NCI-H146 treated with DMSO at 0.1 percent for 48 hours (cell line): ENCODE results near the gene CCDC85B.

Experiments
- DNase-seq: peaks from one replicate; lab custom pipeline; 2025; ENCODE audit not compliant: unreplicated experiment; lab: John Stamatoyannopoulos, UW

CCDC85B gene

DNA sequence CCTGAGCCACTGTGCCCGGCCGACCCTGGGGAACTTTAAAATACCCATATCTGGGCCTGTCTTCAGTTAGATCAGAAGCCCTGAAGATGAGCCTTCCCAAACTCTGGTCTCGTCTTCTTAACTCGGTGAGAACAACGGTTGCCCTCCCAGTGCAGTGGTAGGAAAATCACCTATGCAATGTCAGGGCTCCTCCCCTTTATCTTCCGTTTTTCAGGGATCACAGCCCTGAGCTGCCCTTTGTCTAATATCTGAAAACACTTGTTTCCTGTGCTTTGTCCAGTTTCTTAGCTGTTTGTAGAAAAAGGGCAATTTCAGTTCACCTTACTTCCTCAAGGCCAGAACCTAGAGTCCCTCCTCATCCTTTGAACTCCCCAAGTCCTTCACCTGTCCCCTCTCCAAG lies 38.2 kb downstream of the CCDC85B start:
- DNase-seq: no peak

DNA sequence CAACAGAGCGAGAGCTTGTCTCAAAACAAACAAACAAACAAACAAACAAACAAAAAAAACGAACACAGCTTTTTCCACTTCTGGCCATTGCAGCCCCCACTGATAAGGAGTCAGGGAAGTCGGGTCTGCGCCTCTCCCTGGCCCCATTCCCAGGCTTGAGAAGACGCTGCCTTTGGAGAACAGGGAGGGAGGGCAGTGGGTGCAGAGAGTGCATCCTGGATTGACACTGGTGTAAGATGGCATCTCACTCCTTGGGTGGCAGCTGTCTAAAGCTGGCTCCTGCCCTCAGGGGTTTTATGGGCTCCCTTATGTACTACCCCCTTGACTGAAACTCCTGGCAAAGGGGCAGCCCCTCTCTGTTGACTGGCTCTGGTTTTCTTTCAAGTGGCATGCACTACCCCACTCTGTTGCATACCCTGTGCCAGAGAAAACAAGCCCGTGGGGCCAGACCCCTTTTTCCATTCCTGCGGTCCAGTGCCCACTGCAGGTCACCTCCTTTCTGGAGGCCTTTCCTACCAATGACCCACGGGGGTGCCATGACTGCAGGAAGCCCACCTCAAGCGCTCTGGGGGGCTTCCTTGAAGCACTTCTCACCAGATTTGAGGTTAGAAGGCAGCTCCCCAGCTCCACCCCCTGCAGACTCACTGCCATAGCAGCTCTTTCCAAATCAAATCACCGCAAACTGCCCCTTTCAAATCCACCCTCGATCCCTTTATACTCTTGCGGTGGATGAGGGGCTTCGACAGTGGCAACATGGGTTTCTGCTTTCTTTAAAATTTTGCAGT lies 41.5 kb downstream of the CCDC85B start:
- DNase-seq: no peak

DNA sequence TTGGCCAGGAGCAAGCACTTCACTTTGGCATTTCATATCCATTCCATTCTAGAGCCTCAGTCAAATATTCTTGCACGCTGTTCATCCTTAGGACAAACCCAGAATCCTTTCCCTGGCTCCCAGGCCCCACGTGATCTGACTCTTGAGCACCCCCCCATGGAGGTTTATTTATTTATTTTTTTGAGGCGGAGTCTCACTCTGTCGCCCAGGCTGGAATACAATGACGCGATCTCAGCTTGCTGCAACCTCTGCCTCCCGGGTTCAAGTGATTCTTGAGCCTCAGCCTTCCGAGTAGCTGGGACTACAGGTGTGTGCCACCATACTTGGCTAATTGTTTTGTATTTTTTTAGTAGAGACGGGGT lies 42.1 kb downstream of the CCDC85B start:
- peak; percentile 11 for DNase-seq

DNA sequence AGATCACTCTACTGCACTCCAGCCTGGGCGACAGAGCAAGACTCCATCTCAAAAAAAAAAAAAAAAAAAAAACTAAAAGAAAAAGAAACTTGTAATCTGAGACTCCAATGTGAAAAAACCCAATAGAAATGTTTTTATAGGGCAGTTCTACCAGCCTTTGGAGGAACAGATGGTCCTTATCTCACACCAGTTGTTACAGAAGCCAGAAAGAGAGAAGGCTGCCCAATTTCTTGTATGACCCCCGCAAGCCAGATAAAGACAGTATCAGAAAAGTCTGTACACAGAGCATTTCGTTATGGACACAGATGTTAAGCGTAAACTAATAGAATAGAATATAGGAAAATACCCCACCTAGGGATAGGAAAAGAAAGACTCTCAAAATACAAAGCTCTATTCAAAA lies 43.5 kb downstream of the CCDC85B start:
- no peak for DNase-seq

DNA sequence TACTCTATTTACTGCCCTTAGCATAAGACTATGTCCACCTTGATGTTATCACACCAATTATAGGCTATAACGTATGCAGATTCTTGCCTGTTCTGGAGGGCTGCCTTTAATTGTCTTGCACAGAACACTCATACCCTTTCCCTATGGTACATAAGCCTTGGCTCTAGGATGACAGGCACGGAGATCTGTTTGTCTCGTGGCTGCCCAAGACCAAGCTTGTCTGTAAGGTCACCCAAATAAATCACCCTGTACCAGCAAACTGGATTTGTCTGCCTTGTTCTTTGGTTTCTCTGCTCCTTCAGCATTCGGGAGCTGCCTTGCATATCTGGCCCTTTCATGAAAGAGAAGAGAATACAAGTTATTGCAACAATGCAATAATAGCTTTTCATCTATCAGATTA lies 47.3 kb downstream of the CCDC85B start:
- DNase-seq: no peak
